NCI-H345 treated with DMSO at 0.1 percent for 48 hours (cell line): ENCODE measurements around the gene ASTN2.
"Not testable (repeated sequence)": the region's sequence is repeated elsewhere in the genome, so short reads cannot be mapped to it uniquely, and the experiment has no call there.

Experiments
- DNase-seq: peaks from one replicate; lab custom pipeline; 2025; ENCODE audit not compliant: unreplicated experiment; lab: John Stamatoyannopoulos, UW

Gene ASTN2

GRCh38 chr9:116891424-116891823, 523.4 kb downstream of the ASTN2 start:
- no peak for DNase-seq

GRCh38 chr9:116888476-116888875, 526.4 kb downstream of the ASTN2 start:
- not testable (repeated sequence) for DNase-seq

GRCh38 chr9:116888066-116888465, 526.8 kb downstream of the ASTN2 start:
- DNase-seq, result no peak

- no peak for DNase-seq
Observed at GRCh38 chr9:116883676-116884075, 531.2 kb downstream of the ASTN2 start.

- DNase-seq, result no peak
Observed at GRCh38 chr9:116877072-116877471, 537.8 kb downstream of the ASTN2 start.

- no peak for DNase-seq
Observed at GRCh38 chr9:116875576-116875975, 539.3 kb downstream of the ASTN2 start.

- DNase-seq, result no peak
Observed at GRCh38 chr9:116873937-116874914, 540.6 kb downstream of the ASTN2 start.

GRCh38 chr9:116873491-116873890, 541.4 kb downstream of the ASTN2 start:
- DNase-seq, result no peak

- DNase-seq, result no peak
Observed at GRCh38 chr9:116870566-116870965, 544.3 kb downstream of the ASTN2 start.

- no peak for DNase-seq
Observed at GRCh38 chr9:116868201-116868600, 546.7 kb downstream of the ASTN2 start.

GRCh38 chr9:116861321-116861720, 553.5 kb downstream of the ASTN2 start:
- no peak for DNase-seq

GRCh38 chr9:116860509-116861120, 554.2 kb downstream of the ASTN2 start:
- peak; percentile 50 for DNase-seq

GRCh38 chr9:116859763-116860162, 555.1 kb downstream of the ASTN2 start:
- no peak for DNase-seq

GRCh38 chr9:116857321-116857720, 557.5 kb downstream of the ASTN2 start:
- DNase-seq, result no peak

- no peak for DNase-seq
Observed at GRCh38 chr9:116855881-116856662, 558.8 kb downstream of the ASTN2 start.

- DNase-seq, result no peak
Observed at GRCh38 chr9:116849721-116850120, 565.1 kb downstream of the ASTN2 start.

GRCh38 chr9:116844621-116845020, 570.2 kb downstream of the ASTN2 start:
- DNase-seq, result no peak

GRCh38 chr9:116843863-116844620, 570.8 kb downstream of the ASTN2 start:
- no peak for DNase-seq

GRCh38 chr9:116842658-116843057, 572.2 kb downstream of the ASTN2 start:
- DNase-seq, result peak; percentile 94

GRCh38 chr9:116838468-116838867, 576.4 kb downstream of the ASTN2 start:
- not testable (repeated sequence) for DNase-seq
